Measurements from ENCODE around the gene ZZZ3.

DNA sequence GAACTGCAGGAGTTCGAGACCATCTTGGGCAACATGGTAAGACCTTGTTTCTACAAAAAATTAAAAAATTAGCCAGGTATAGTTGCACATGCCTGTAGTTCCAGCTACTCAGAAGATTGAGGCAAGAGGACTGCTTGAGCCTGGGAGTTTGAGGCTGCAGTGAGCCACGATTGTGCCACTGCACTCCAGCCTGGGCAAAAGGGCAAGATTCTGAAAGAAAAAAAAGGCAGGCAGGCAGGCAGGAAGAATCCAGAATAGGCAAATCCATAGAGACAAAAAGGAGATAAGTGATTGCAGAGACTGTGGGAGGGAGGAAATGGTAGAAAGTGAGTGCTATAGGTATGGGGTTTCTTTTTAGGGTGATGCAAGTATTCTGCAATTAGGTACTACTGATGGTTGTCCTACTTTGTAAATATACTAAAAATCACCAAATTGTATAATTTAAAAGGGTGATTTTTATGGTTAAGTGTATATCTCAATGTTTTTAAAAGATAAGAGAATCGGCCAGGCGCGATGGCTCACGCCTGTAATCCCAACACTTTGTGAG, 29.4 kb downstream of the ZZZ3 start:
- TF ChIP-seq CTCF (tag by site-specific recombination; IDR thresholded peaks at IDR 0.05) (no peak), GLI4 (tag by site-specific recombination; IDR thresholded peaks at IDR 0.05) (no peak), ZBTB8A (tag by site-specific recombination; IDR thresholded peaks at IDR 0.05) (no peak), ZNF830 (tag by site-specific recombination; IDR thresholded peaks at IDR 0.05; ENCODE audit: low read depth) (no peak), GLIS1 (tag by site-specific recombination; IDR thresholded peaks at IDR 0.05) (no peak)
- TF ChIP-seq, protein P1, sequence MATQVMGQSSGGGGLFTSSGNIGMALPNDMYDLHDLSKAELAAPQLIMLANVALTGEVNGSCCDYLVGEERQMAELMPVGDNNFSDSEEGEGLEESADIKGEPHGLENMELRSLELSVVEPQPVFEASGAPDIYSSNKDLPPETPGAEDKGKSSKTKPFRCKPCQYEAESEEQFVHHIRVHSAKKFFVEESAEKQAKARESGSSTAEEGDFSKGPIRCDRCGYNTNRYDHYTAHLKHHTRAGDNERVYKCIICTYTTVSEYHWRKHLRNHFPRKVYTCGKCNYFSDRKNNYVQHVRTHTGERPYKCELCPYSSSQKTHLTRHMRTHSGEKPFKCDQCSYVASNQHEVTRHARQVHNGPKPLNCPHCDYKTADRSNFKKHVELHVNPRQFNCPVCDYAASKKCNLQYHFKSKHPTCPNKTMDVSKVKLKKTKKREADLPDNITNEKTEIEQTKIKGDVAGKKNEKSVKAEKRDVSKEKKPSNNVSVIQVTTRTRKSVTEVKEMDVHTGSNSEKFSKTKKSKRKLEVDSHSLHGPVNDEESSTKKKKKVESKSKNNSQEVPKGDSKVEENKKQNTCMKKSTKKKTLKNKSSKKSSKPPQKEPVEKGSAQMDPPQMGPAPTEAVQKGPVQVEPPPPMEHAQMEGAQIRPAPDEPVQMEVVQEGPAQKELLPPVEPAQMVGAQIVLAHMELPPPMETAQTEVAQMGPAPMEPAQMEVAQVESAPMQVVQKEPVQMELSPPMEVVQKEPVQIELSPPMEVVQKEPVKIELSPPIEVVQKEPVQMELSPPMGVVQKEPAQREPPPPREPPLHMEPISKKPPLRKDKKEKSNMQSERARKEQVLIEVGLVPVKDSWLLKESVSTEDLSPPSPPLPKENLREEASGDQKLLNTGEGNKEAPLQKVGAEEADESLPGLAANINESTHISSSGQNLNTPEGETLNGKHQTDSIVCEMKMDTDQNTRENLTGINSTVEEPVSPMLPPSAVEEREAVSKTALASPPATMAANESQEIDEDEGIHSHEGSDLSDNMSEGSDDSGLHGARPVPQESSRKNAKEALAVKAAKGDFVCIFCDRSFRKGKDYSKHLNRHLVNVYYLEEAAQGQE (tag by site-specific recombination; IDR thresholded peaks at IDR 0.05), result no peak

All from HEK293 (cell line).